Thyroid gland (tissue), 4 donors: ENCODE data around the gene UNC93B1.

Experiments
- CTCF ChIP-seq, 6 experiments: fragments of 200-600 bp in 3 of 6; fragments of 450-650 bp in 3 of 6; sonication (generic) in 3 of 6; IDR thresholded peaks; one replicate each; pipeline ENCODE4 v1.5.1; 2016 to 2019; ENCODE audit warnings: antibody characterized with exemption in 6 of 6, mild to moderate bottlenecking in 2 of 6, inconsistent platforms in 1 of 6, moderate library complexity in 1 of 6
- POLR2A ChIP-seq, 2 donors: fragments of 450-650 bp; IDR thresholded peaks; one replicate each; pipeline ENCODE4 v1.6.1; 2017; ENCODE audit warnings: antibody characterized with exemption in 2 of 2, mild to moderate bottlenecking in 2 of 2, moderate library complexity in 1 of 2

DNA sequence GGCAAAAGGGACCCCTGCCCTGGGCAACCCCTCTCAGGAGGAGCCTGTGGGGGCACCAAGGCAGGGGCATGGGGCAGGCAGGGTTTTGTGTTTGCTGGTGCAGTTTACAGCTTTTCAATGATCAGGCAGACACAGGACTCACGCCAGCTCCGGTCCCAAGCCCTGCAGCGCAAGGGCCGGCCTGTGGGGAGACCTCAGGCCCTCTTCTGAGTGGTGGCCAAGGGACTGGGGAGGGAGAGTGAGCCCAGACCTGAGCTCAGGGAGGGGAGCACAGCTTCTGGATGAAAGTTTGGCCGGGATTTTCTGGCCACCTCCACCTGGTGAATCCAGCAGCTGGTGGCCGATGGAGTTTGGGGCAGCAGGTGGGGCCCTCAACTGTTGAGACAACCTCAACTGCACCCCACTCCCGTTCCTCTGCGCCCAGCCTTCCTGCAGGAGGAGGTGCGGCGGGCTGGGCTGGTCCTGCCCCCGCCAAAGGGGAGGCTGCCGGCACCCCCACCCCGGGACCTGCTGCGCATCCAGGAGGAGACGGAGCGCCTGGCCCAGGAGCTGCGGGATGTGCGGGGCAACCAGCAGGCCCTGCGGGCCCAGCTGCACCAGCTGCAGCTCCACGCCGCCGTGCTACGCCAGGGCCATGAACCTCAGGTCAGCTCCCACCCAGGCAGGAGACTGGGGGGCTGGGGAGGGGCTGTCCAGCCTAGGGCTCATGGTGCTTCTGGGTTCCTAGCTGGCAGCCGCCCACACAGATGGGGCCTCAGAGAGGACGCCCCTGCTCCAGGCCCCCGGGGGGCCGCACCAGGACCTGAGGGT lies 38.5 kb upstream of the UNC93B1 start:
- no peak for TF ChIP-seq CTCF (IDR thresholded peaks at IDR 0.05)
- no peak for TF ChIP-seq POLR2A (IDR thresholded peaks at IDR 0.05)
